ENCODE results near the gene TBX1.

GRCh38 chr22:19808873-19809478 lies 48.4 kb downstream of the TBX1 start:
- TF ChIP-seq CTCF (IDR thresholded peaks at IDR 0.05) (no peak), POLR2A (IDR thresholded peaks at IDR 0.05; ENCODE audit: low read depth) (no peak)
